ENCODE data around the gene SDSL.

DNA sequence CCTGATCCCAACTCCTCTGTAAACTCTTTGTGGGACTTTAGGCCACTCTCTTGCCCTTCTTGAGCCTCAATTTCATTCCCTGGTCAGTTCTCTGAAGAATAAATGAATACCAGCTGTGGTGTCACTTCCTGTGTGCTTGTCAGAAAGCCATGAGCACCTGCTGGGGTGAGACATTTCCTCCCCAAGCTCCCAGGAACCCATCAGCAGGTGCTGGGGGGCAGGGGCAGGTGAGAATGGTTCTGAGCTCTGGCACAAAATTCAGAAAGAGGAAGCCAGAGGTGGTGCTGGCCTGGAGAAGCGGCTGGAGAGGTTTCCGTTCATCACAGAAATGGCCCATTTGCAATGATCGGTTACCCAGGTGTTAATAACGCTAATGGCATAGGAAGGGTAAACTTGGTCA is 34.6 kb downstream of the SDSL start:
- TF ChIP-seq, protein P1, sequence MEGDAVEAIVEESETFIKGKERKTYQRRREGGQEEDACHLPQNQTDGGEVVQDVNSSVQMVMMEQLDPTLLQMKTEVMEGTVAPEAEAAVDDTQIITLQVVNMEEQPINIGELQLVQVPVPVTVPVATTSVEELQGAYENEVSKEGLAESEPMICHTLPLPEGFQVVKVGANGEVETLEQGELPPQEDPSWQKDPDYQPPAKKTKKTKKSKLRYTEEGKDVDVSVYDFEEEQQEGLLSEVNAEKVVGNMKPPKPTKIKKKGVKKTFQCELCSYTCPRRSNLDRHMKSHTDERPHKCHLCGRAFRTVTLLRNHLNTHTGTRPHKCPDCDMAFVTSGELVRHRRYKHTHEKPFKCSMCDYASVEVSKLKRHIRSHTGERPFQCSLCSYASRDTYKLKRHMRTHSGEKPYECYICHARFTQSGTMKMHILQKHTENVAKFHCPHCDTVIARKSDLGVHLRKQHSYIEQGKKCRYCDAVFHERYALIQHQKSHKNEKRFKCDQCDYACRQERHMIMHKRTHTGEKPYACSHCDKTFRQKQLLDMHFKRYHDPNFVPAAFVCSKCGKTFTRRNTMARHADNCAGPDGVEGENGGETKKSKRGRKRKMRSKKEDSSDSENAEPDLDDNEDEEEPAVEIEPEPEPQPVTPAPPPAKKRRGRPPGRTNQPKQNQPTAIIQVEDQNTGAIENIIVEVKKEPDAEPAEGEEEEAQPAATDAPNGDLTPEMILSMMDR (IDR thresholded peaks at IDR 0.05; ENCODE audit: insufficient read depth, low read length, poor library complexity, severe bottlenecking): no peak
- TF ChIP-seq EZH2phosphoT487 (conservative IDR thresholded peaks at IDR 0.05; ENCODE audit: low read length): no peak

All from SU-DHL-6 (cell line).